Measurements from ENCODE around the gene GAPVD1. TPM values are rescaled to one million over a fixed set of nuclear protein-coding genes. Genes with fewer than 3 reads are reported as not detected.

The GAPVD1 gene
- total RNA-seq, 3 donors from 2014 or later: 49.3 to 77.0 (median 72.7) TPM

DNA sequence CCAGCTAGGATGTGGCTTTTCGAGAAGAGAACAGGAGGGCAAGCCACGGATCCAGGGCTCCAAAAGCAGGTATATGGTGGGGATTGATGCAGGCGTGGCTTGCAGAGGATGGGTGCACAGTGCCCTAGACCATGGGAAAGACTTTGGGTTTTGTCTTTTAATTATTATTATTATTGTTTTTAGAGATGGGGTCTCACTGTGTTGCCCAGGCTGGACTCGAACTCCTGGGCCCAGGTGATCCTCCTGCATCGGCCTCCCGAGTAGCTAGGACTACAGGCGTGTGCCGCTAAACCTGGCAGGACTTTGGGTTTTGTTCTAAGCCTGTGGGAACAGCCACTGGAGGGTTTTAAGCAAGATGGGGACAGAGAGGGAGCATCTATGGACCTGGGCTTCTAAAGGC is 152.0 kb downstream of the GAPVD1 start:
- TF ChIP-seq, protein P1, sequence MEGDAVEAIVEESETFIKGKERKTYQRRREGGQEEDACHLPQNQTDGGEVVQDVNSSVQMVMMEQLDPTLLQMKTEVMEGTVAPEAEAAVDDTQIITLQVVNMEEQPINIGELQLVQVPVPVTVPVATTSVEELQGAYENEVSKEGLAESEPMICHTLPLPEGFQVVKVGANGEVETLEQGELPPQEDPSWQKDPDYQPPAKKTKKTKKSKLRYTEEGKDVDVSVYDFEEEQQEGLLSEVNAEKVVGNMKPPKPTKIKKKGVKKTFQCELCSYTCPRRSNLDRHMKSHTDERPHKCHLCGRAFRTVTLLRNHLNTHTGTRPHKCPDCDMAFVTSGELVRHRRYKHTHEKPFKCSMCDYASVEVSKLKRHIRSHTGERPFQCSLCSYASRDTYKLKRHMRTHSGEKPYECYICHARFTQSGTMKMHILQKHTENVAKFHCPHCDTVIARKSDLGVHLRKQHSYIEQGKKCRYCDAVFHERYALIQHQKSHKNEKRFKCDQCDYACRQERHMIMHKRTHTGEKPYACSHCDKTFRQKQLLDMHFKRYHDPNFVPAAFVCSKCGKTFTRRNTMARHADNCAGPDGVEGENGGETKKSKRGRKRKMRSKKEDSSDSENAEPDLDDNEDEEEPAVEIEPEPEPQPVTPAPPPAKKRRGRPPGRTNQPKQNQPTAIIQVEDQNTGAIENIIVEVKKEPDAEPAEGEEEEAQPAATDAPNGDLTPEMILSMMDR (IDR thresholded peaks at IDR 0.05): no peak
- no peak for TF ChIP-seq POLR2AphosphoS5 (IDR thresholded peaks at IDR 0.05)
- no peak for TF ChIP-seq POLR2A (IDR thresholded peaks at IDR 0.05)
- no peak for DNase-seq (ENCODE audit: low spot score in 2 of 2)
- intact Hi-C loops (cut with DNase I; ENCODE audit: low total_unique reads): no loop called here
- Histone ChIP-seq H3K4me3 (no peak overlapping the region), H3K36me3 (no peaks in the 10 kb centered on the region), H3K27ac (no peak overlapping the region), H3K4me1 (no peaks in the 10 kb centered on the region), H3K9me3 (no peaks in the 10 kb centered on the region), H3K27me3 (no peaks in the 10 kb centered on the region)

GRCh38 chr9:125415583-125416460 is 154.2 kb downstream of the GAPVD1 start:
- H3K4me1 ChIP-seq: no peaks in the 10 kb centered on the region
- intact Hi-C loops (cut with DNase I; ENCODE audit: low total_unique reads): no loop called here
- no peaks in the 10 kb centered on the region for H3K9me3 ChIP-seq
- no peak for DNase-seq (ENCODE audit: low spot score in 2 of 2)
- H3K27me3 ChIP-seq: no peaks in the 10 kb centered on the region
- H3K27ac ChIP-seq: no peak overlapping the region
- no peak overlapping the region for H3K4me3 ChIP-seq
- no peaks in the 10 kb centered on the region for H3K36me3 ChIP-seq
- TF ChIP-seq, protein P1 (IDR thresholded peaks at IDR 0.05): no peak
- TF ChIP-seq POLR2A (IDR thresholded peaks at IDR 0.05) (no peak), POLR2AphosphoS5 (IDR thresholded peaks at IDR 0.05) (no peak)

DNA sequence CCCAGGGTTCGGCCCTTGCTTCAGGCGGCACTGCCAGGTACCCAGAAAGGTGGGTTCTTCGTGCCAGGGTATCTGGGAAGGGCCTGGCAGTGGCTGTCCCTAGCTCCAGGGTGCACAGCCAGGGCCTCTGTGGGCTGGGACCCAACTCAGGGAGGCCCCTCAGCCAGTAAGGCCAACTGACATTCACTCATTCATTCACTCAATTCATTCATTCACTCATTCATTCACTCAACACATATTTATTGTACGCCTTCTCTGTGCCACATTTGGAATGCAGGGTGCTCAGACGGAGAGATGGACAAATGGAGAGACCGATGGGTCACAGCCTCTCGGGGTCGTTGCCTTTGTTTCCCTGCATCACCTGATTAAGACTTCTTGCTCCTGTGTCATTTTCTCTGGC is 154.9 kb downstream of the GAPVD1 start:
- Histone ChIP-seq H3K4me3 (no peak overlapping the region), H3K27me3 (no peaks in the 10 kb centered on the region), H3K9me3 (no peaks in the 10 kb centered on the region), H3K36me3 (no peaks in the 10 kb centered on the region), H3K27ac (no peak overlapping the region), H3K4me1 (no peaks in the 10 kb centered on the region)
- TF ChIP-seq POLR2A (IDR thresholded peaks at IDR 0.05): no peak
- TF ChIP-seq, protein P1 (IDR thresholded peaks at IDR 0.05): no peak
- no peak for TF ChIP-seq POLR2AphosphoS5 (IDR thresholded peaks at IDR 0.05)
- intact Hi-C loops (cut with DNase I; ENCODE audit: low total_unique reads): no loop called here
- no peak for DNase-seq (ENCODE audit: low spot score in 2 of 2)

Other genes with a start within 250 kb of the GAPVD1 start
- 10 to 100 TPM in 2 of 3 donors, 1 to 10 TPM in 1; 9.3 to 12.9 (median 11.5) TPM for gene SCAI, start 118.3 kb upstream of the GAPVD1 start, total RNA-seq
- 10 to 100 TPM; 34.4 to 50.2 (median 42.1) TPM for gene PPP6C, start 72.0 kb upstream of the GAPVD1 start, total RNA-seq
- 10 to 100 TPM; 14.0 to 25.6 (median 17.9) TPM for gene RABEPK, start 61.3 kb upstream of the GAPVD1 start, total RNA-seq
- 100 to 1,000 TPM in 1 of 3 donors, 10 to 100 TPM in 2; 91.9 to 125 (median 95.1) TPM for gene HSPA5, start 20.5 kb upstream of the GAPVD1 start, total RNA-seq

Measured in breast epithelium (tissue), 4 donors.